ENCODE measurements around the gene CRCP.

Gene CRCP

GRCh38 chr7:66186991-66187390, 72.3 kb downstream of the CRCP start:
- no peak overlapping the region for H3K4me3 ChIP-seq (ENCODE audit: low read length)
- TF ChIP-seq CTCF (conservative IDR thresholded peaks at IDR 0.05; ENCODE audit: low read length) = no peak
- DNase-seq (ENCODE audit: low read depth) = no peak

GRCh38 chr7:66187905-66188304, 73.3 kb downstream of the CRCP start:
- DNase-seq (ENCODE audit: low read depth) = peak; percentile 93
- no peak for TF ChIP-seq CTCF (conservative IDR thresholded peaks at IDR 0.05; ENCODE audit: low read length)
- no peak overlapping the region for H3K4me3 ChIP-seq (ENCODE audit: low read length)

- DNase-seq (ENCODE audit: low read depth) = no peak
- TF ChIP-seq CTCF (conservative IDR thresholded peaks at IDR 0.05; ENCODE audit: low read length) = no peak
- H3K4me3 ChIP-seq (ENCODE audit: low read length) = no peak overlapping the region
Measured at GRCh38 chr7:66188645-66189044, 74.0 kb downstream of the CRCP start.

- H3K4me3 ChIP-seq (ENCODE audit: low read length) = no peak overlapping the region
- no peak for TF ChIP-seq CTCF (conservative IDR thresholded peaks at IDR 0.05; ENCODE audit: low read length)
- DNase-seq (ENCODE audit: low read depth) = no peak
Measured at GRCh38 chr7:66189695-66190503, 75.3 kb downstream of the CRCP start.

- H3K4me3 ChIP-seq (ENCODE audit: low read length) = no peak overlapping the region
- no peak for DNase-seq (ENCODE audit: low read depth)
Measured at GRCh38 chr7:66190504-66190857, 75.8 kb downstream of the CRCP start.

GRCh38 chr7:66193146-66193725, 78.6 kb downstream of the CRCP start:
- H3K4me3 ChIP-seq (ENCODE audit: low read length) = no peak overlapping the region
- DNase-seq (ENCODE audit: low read depth) = no peak
- no peak for TF ChIP-seq CTCF (conservative IDR thresholded peaks at IDR 0.05; ENCODE audit: low read length)

More at GRCh38 chr7:66190504-66190857, 75.8 kb downstream of the CRCP start:
- TF ChIP-seq CTCF (conservative IDR thresholded peaks at IDR 0.05; ENCODE audit: low read length) = no peak

- TF ChIP-seq CTCF (conservative IDR thresholded peaks at IDR 0.05; ENCODE audit: low read length) = no peak
- no peak overlapping the region for H3K4me3 ChIP-seq (ENCODE audit: low read length)
- DNase-seq (ENCODE audit: low read depth) = no peak
Measured at GRCh38 chr7:66198469-66198868, 83.8 kb downstream of the CRCP start.
